ENCODE data around the gene CPSF3. TPM values are rescaled to one million over a fixed set of nuclear protein-coding genes. Genes with fewer than 3 reads are reported as not detected.

CPSF3 gene
- total RNA-seq, 1 donor from 2014 or later: 199 TPM

- peaks cover 6% of the 10 kb centered on the region for H3K36me3 ChIP-seq
- no peaks in the 10 kb centered on the region for H3K79me2 ChIP-seq (ENCODE audit: low read depth)
- Mint-ChIP-seq H3K4me1 (no peaks in the 10 kb centered on the region), H3K27ac (no peak overlapping the region), H3K9me3 (no peaks in the 10 kb centered on the region), H3K36me3 (peaks cover 18% of the 10 kb centered on the region), H3K27me3 (ENCODE audit: insufficient read depth, low read depth) (peaks cover 4% of the 10 kb centered on the region), H3K4me3 (no peak overlapping the region)
- H3K4me2 ChIP-seq: no peak overlapping the region
- peaks cover 7% of the 10 kb centered on the region for H3F3A ChIP-seq (ENCODE audit: low read depth)
- no peaks in the 10 kb centered on the region for H3K9me3 ChIP-seq (ENCODE audit: low read depth)
- H3K4me3 ChIP-seq: no peak overlapping the region
- no peak for TF ChIP-seq EZH2phosphoT487 (IDR thresholded peaks at IDR 0.05)
- TF ChIP-seq, protein P1, sequence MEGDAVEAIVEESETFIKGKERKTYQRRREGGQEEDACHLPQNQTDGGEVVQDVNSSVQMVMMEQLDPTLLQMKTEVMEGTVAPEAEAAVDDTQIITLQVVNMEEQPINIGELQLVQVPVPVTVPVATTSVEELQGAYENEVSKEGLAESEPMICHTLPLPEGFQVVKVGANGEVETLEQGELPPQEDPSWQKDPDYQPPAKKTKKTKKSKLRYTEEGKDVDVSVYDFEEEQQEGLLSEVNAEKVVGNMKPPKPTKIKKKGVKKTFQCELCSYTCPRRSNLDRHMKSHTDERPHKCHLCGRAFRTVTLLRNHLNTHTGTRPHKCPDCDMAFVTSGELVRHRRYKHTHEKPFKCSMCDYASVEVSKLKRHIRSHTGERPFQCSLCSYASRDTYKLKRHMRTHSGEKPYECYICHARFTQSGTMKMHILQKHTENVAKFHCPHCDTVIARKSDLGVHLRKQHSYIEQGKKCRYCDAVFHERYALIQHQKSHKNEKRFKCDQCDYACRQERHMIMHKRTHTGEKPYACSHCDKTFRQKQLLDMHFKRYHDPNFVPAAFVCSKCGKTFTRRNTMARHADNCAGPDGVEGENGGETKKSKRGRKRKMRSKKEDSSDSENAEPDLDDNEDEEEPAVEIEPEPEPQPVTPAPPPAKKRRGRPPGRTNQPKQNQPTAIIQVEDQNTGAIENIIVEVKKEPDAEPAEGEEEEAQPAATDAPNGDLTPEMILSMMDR (IDR thresholded peaks at IDR 0.05): no peak
- TF ChIP-seq EZH2 (IDR thresholded peaks at IDR 0.05): no peak
- no peak overlapping the region for H3K27ac ChIP-seq
- no peaks in the 10 kb centered on the region for H3K27me3 ChIP-seq
- no peak overlapping the region for H2AFZ ChIP-seq (replicated peaks)
- H3K9ac ChIP-seq: no peak overlapping the region
- H3K4me1 ChIP-seq: no peaks in the 10 kb centered on the region
- no peaks in the 10 kb centered on the region for H4K20me1 ChIP-seq (ENCODE audit: low read depth)
- no peak for DNase-seq (ENCODE audit: low spot score)
These were observed 37.6 kb downstream of the CPSF3 start for GRCh38 chr2:9461079-9461478.

DNA sequence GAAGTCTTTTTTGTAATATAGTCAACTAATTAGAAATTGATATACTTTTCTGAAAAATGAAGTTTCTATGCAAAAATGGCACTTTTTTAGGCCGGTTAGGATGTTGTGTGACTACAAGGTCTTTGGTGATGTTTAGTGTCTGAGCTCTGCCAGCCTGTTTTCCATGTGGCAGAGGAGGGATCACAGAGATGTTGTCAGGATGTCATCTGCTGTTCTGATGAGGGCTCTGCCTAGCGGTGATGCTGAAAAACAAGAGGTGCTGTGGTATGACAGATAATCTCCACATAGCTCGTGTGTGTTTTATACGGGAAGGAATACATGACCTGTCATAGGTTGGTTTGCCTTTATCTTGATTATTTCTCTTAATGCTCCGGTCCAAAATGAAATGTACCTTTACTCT lies 38.9 kb downstream of the CPSF3 start:
- Histone ChIP-seq H3K36me3 (peaks cover 5% of the 10 kb centered on the region), H3K27me3 (no peaks in the 10 kb centered on the region), H4K20me1 (ENCODE audit: low read depth) (peaks cover 3% of the 10 kb centered on the region), H3F3A (ENCODE audit: low read depth) (peaks cover 7% of the 10 kb centered on the region), H2AFZ (replicated peaks) (no peak overlapping the region), H3K4me3 (no peak overlapping the region), H3K9me3 (ENCODE audit: low read depth) (no peaks in the 10 kb centered on the region), H3K27ac (no peak overlapping the region), H3K4me1 (no peaks in the 10 kb centered on the region), H3K9ac (no peak overlapping the region), H3K79me2 (ENCODE audit: low read depth) (no peaks in the 10 kb centered on the region), H3K4me2 (no peak overlapping the region)
- Mint-ChIP-seq H3K4me3 (no peak overlapping the region), H3K27me3 (ENCODE audit: insufficient read depth, low read depth) (peaks cover 4% of the 10 kb centered on the region), H3K36me3 (peaks cover 16% of the 10 kb centered on the region), H3K27ac (no peak overlapping the region), H3K4me1 (no peaks in the 10 kb centered on the region), H3K9me3 (no peaks in the 10 kb centered on the region)
- DNase-seq (ENCODE audit: low spot score): no peak
- no peak for TF ChIP-seq EZH2 (IDR thresholded peaks at IDR 0.05)
- no peak for TF ChIP-seq EZH2phosphoT487 (IDR thresholded peaks at IDR 0.05)
- TF ChIP-seq, protein P1 (IDR thresholded peaks at IDR 0.05): no peak

- peaks cover 3% of the 10 kb centered on the region for H4K20me1 ChIP-seq (ENCODE audit: low read depth)
- Mint-ChIP-seq H3K9me3 (no peaks in the 10 kb centered on the region), H3K27me3 (ENCODE audit: insufficient read depth, low read depth) (peaks cover 4% of the 10 kb centered on the region), H3K27ac (peak overlapping the region; percentile 38), H3K36me3 (peaks cover 14% of the 10 kb centered on the region), H3K4me3 (no peak overlapping the region), H3K4me1 (no peaks in the 10 kb centered on the region)
- no peak overlapping the region for H3K9ac ChIP-seq
- no peak overlapping the region for H2AFZ ChIP-seq (replicated peaks)
- no peaks in the 10 kb centered on the region for H3K36me3 ChIP-seq
- H3K79me2 ChIP-seq (ENCODE audit: low read depth): no peaks in the 10 kb centered on the region
- DNase-seq (ENCODE audit: low spot score): no peak
- TF ChIP-seq, protein P1 (IDR thresholded peaks at IDR 0.05): no peak
- TF ChIP-seq EZH2phosphoT487 (IDR thresholded peaks at IDR 0.05) (no peak), EZH2 (IDR thresholded peaks at IDR 0.05) (no peak)
- H3K9me3 ChIP-seq (ENCODE audit: low read depth): no peaks in the 10 kb centered on the region
- H3K4me1 ChIP-seq: no peaks in the 10 kb centered on the region
- no peaks in the 10 kb centered on the region for H3K27me3 ChIP-seq
- H3K4me2 ChIP-seq: no peak overlapping the region
- H3K4me3 ChIP-seq: no peak overlapping the region
- peak overlapping the region; percentile 46 for H3K27ac ChIP-seq
- H3F3A ChIP-seq (ENCODE audit: low read depth): peaks cover 7% of the 10 kb centered on the region
These were observed 39.6 kb downstream of the CPSF3 start for GRCh38 chr2:9462886-9463697.
